A549 treated with AZD2906 at 1 μM for 4 hours (cell line): Measurements from ENCODE around the gene SAC3D1. TPM values are rescaled to one million over a fixed set of nuclear protein-coding genes. Genes with fewer than 3 reads are reported as not detected.

Experiments
- total RNA-seq: library from RNA; stranded (reverse); fragments of 200-300 nt; extraction: Qiagen RNA extraction; gene quantifications from 5 replicates; pipeline ENCODE4 v1.2.3, GENCODE V29; 2022

Gene SAC3D1
- total RNA-seq: 35.4 to 58.5 TPM (median 57.6 TPM) in 5 replicates

DNA sequence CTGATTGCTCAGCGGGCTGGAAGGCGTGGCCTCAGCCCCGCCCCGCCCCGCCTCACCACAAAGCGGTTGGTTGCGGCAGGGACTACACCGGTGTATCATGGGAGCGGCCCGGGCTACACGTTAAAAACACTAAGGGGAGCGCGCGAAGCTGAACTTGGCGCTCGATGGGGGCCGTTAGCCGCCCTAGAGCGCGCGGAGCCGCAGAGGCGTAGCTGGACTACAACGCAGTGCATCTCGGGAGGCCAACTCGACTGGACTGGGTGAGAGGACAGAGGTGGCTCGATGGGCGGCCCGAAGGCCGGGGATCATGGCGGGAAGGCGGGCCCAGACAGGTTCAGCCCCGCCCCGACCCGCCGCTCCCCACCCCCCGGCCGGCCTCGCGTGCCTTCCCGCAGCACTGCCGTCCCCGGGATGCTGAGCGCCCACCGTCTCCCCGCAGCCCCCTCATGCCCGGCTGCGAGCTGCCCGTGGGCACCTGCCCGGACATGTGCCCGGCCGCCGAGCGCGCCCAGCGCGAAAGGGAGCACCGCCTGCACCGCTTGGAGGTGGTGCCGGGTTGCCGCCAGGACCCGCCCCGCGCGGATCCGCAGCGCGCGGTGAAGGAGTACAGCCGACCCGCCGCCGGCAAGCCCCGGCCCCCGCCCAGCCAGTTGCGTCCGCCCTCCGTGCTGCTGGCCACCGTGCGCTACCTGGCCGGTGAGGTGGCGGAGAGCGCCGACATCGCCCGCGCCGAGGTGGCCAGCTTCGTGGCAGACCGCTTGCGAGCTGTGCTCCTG, at the start of gene SAC3D1:
SAC3D1 (plus strand) TSS at position 364 of the 776 bp plus-strand sequence; CDS start at position 447, 83 bp downstream.

DNA sequence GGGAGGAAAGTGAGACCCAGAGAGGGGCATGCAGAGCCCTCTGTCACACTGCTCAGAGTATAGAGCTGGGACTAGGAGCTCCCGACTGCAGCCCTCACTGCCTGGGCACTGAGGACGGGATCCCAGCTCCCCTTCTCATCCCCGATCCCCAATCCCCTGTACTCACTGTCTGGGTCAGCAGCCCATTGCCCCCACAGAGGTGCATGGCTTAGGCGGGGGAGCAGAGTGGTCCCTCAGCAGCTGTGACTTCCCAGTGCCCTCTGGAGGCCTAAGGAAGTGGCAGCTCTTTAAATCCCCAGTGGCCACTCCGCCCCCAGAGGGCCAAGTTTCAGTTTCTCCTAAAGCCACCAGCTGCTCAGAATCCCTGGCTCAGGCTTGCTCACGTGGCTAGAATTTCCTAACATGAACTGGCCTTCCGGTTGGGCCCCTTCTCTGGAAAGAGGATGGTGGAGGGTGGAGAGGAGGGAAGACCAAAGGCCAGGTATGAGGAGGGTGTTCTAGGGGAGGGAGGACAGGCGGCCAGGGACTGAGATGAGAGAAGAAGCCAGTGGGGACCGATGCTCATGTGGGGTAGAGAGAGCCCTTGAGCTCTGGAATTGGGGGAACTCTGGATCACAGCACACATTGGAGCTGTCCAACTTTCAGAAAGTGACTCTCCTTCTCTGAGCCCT, 44.2 kb upstream of the SAC3D1 start, which contains the start of gene BATF2:
BATF2 (minus strand) TSS at position 262 of the 671 bp plus-strand sequence; CDS start at position 205, 57 bp downstream.

DNA sequence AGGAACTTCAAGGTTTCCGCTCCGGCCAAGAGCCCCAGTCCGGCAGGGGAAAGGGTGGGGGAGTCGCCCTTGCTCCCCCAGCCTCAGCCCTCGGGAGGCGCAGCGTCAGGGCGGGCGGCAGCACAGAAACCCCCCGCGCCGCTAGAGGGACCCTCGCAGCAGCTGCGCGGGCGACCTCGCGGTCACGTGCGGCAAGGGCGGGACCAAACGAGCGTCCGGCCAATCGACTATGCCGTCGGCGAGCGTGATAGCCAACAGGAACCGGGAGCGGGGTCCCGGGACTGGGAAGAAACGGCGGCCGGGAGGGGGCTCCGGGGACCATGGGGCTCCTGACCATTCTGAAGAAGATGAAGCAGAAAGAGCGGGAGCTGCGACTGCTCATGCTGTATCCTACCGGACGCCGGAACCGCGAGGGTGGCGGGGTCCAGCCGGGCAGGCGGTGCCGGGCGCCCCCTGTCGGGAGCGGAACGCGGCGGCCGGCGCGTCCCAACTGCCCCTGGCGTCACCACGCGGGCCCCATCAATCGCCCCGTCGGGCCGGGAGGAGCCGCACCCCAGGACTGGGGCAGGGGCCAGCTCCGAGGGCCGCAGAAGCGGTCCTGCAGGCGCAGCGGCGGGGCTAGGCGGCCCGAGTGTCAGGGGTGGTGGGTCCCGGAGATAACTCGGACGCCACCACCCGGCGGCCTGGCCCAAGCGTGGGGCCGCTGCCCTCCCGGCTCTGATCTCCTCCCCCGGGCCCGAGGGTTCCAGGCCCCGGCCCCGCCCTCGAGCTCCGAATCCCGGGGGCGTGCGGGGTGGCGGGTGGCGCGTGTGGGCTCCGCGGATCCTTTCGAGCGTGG, 26.9 kb upstream of the SAC3D1 start, which contains the start of gene ARL2:
ARL2 (plus strand) TSS at position 273 of the 838 bp plus-strand sequence; CDS start at position 321, 48 bp downstream.

DNA sequence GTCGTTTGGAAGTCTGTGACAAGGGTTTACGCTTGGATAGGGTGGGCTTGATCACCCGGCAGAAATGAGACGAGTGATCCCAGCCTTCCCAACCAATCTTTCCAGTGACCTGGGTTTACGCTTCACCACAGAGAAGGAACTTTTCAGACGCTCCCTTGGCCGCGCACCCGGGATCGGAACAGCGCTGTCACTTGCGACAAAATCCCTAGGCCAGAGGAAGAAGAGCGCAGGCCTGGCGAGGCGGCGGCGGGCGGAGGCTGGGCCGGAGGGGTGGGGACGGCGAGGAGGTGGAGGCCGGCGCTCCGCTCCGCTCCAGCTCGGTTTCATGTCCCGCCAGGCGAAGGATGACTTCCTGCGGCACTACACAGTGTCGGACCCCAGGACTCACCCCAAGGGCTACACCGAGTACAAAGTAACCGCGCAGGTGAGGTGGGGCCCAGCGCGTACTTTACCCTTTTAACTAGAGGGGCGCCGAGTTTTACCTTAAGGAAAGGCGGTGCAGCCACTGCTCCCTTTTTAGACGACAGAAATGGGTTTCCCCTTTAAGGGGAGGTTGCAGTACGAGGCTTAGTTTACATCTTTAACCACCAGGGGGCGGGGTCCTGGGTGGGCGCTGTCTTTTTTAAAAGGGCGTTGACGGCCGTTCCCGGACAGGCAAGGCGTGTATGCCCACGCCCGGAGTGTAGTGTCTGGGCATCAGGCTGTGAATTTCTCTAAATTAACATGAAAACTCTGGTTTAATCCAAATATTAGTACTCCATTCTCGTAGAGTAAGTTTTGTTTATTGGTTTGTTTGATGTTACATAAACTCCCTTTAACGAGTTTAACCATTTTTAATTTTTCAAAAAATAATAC, 13.6 kb upstream of the SAC3D1 start, which contains the start of gene SNX15:
SNX15 (plus strand) TSS at position 227 of the 855 bp plus-strand sequence; CDS start at position 326, 99 bp downstream.

DNA sequence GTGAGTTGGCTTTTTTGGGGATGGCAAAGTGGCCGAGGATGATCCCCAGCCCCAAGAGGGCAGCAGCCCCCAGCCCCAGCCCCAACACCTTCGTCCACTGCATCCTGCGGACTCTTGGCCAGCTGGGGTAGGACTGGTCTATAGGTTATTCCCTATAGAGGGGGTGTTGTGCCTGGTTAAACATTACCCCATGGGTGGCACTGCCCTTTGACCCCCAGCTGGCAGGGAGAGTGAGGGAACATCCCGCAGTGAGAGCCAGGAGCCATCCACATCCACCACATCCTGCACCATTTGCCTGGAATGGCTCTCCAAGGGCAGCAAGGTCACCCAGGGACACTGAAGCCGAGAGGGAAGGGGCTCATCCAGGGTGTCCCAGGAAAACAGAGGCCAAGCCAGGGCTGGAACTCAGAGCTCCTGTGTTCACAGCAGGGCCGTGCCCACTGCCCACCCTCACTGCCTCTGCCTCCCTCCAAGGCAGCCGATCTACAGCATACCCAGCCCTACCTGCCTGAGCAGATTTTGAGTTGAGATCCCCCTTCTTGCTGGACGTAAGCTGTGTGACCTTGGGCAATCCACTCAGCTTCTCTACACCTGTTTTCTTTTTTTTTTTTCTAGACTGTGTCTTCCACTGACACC, 17.5 kb downstream of the SAC3D1 start, which contains the start of gene NAALADL1:
NAALADL1 (minus strand) TSS at position 135 of the 636 bp plus-strand sequence; CDS start at position 103, 32 bp downstream.

DNA sequence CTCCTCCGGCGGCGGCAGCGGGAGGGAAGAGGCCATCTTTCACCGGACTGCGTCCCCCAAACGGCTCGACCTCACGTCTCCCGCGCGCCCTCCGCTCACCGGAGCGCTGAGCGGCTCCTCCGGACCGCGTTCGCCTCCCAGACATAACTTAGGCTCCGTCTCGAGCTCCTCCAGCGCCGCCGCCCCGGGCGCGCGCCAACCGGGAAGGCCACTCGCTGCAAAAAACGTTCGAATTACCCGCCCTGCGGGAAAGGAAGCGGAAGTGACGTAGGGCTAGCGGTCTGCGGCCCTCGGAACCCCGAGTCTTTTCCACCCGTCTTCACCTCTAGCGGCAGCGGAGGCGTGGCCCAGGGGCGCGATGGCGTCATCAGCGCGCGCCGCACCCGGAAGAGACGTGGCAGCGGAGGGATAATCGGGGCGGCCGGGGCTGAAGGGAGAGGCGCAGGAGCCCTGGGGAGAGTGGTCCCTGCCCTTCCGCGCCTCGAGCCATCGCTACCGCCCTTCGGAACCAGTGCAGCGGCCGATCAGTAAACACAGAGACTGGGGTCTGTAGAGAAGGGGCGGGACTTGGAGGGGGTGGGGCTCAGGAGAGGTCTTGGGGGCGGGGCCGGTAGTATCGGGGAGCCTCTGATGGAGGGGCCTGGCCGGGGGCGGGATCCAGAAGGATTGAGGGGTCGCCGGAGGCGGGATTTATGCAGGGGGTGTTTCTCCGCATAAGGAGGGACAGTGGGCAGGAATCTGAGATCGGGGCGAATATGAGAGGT, 43.0 kb downstream of the SAC3D1 start, which contains the start of the genes CDCA5 and ZFPL1:
CDCA5 (minus strand) TSS at position 207 of the 764 bp plus-strand sequence; CDS start at position 145, 62 bp downstream.
ZFPL1 (plus strand) TSS at position 389 of the 764 bp plus-strand sequence. CDS start 477 bp downstream, outside the sequence.

Other genes with a start within 250 kb of the SAC3D1 start
- gene MAP4K2, start 238.0 kb upstream of the SAC3D1 start, total RNA-seq: 5.3 to 8.8 TPM (median 8.4 TPM) in 5 replicates
- 28.8 to 40.9 TPM (median 38.1 TPM) in 5 replicates for gene MEN1, start 230.7 kb upstream of the SAC3D1 start, total RNA-seq
- 1.3 to 1.8 TPM (median 1.5 TPM) in 5 replicates for gene CDC42BPG, start 196.6 kb upstream of the SAC3D1 start, total RNA-seq
- 94.8 to 121 TPM (median 111 TPM) in 5 replicates for gene EHD1, start 162.6 kb upstream of the SAC3D1 start, total RNA-seq
- gene ATG2A, start 124.0 kb upstream of the SAC3D1 start, total RNA-seq: 13.7 to 22.4 TPM (median 20.9 TPM) in 5 replicates
- gene PPP2R5B, start 116.5 kb upstream of the SAC3D1 start, total RNA-seq: 3.4 to 5.3 TPM (median 4.5 TPM) in 5 replicates
- gene GPHA2, start 105.3 kb upstream of the SAC3D1 start, total RNA-seq: not detected in 5 replicates
- gene MAJIN, start 69.1 kb upstream of the SAC3D1 start, total RNA-seq: not detected in 5 replicates
- gene BATF2, start 44.2 kb upstream of the SAC3D1 start, total RNA-seq: 0.58 to 0.79 TPM (median 0.63 TPM) in 5 replicates
- 162 to 198 TPM (median 189 TPM) in 5 replicates for gene ARL2, start 27.1 kb upstream of the SAC3D1 start, total RNA-seq
- gene SNX15, start 13.8 kb upstream of the SAC3D1 start, total RNA-seq: 20.8 to 25.4 TPM (median 23.6 TPM) in 5 replicates
- gene NAALADL1, start 17.3 kb downstream of the SAC3D1 start, total RNA-seq: not detected in 5 replicates
- gene CDCA5, start 42.8 kb downstream of the SAC3D1 start, total RNA-seq: 67.5 to 78.7 TPM (median 73.1 TPM) in 5 replicates
- 35.1 to 37.1 TPM (median 36.6 TPM) in 5 replicates for gene ZFPL1, start 43.0 kb downstream of the SAC3D1 start, total RNA-seq
- 51.5 to 77.8 TPM (median 55.8 TPM) in 5 replicates for gene VPS51, start 55.0 kb downstream of the SAC3D1 start, total RNA-seq
- gene TM7SF2, start 70.7 kb downstream of the SAC3D1 start, total RNA-seq: 4.1 to 7.2 TPM (median 5.6 TPM) in 5 replicates
- 13.3 to 24.2 TPM (median 21.9 TPM) in 5 replicates for gene ZNHIT2, start 76.5 kb downstream of the SAC3D1 start, total RNA-seq
- gene FAU, start 80.9 kb downstream of the SAC3D1 start, total RNA-seq: 834 to 1,066 TPM (median 993 TPM) in 5 replicates
- 67.8 to 77.4 TPM (median 68.7 TPM) in 5 replicates for gene MRPL49, start 81.1 kb downstream of the SAC3D1 start, total RNA-seq
- 29.0 to 41.9 TPM (median 39.5 TPM) in 5 replicates for gene SYVN1, start 93.3 kb downstream of the SAC3D1 start, total RNA-seq
- gene SPDYC, start 129.0 kb downstream of the SAC3D1 start, total RNA-seq: not detected in 5 replicates
- 107 to 119 TPM (median 117 TPM) in 5 replicates for gene CAPN1, start 140.7 kb downstream of the SAC3D1 start, total RNA-seq
- gene POLA2, start 220.8 kb downstream of the SAC3D1 start, total RNA-seq: 12.4 to 15.4 TPM (median 13.8 TPM) in 5 replicates